ENCODE data around the gene FARP1. TPM values are rescaled to one million over a fixed set of nuclear protein-coding genes. Genes with fewer than 3 reads are reported as not detected.

The FARP1 gene
- polyA plus RNA-seq, 2 of the 4 experiments (the other 2 are of a cell fraction), result 9.4 to 13.0 TPM

DNA sequence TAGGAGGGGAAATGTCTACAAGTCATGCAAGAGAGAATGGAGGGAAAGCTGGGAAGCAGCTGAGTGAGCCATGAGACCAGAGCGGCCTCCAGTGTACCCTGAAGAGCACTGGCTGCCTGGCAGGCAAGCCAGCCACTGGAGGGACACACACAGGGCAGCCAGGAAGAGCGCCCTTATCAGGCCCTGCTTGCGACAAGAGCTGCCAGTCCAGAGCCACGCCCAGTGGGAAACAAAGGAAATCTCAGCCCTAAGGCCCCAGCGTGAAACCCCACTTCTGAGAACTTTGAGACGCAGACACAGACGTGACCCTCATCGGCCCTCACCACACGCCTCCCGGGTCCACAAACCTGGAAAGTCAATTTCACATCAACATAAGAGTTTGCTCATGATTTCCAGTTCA is 329.0 kb downstream of the FARP1 start:
- no peak for DNase-seq (ENCODE audit: low read depth in 1 of 2, low spot score in 1 of 2)
- CTCF ChIA-PET, result interaction anchor here (0.5 to 1.8 kb wide), 3 partner anchors 8 to 181 kb away, joined by 3 to 6 read pairs (median 3); no protein-coding TSS in a partner anchor
- POLR2A ChIA-PET, result no interaction called here

GRCh38 chr13:98473135-98473787 is 330.4 kb downstream of the FARP1 start:
- CTCF ChIA-PET, result interaction anchor here (1.8 kb wide), 1 partner anchor 28 kb away, joined by 6 read pairs; no protein-coding TSS in a partner anchor
- DNase-seq (ENCODE audit: low read depth in 1 of 2, low spot score in 1 of 2) (no peak), FAIRE-seq (no peak), ATAC-seq (no peak)
- POLR2A ChIA-PET, result no interaction called here
- Histone ChIP-seq H3K4me2 (no peak overlapping the region), H3K9me3 (no peaks in the 10 kb centered on the region), H3K27ac (no peak overlapping the region; a peak in 1 of 6 replicates), H3K4me1 (peaks cover 10% of the 10 kb centered on the region; the same call in 2 of the 3 replicates), H3K4me3 (no peak overlapping the region)
- 82% methylated on average over 5 of the region's 5 CpGs for WGBS (ENCODE audit: missing lambda C conversion rate)
- TF ChIP-seq, protein P1, sequence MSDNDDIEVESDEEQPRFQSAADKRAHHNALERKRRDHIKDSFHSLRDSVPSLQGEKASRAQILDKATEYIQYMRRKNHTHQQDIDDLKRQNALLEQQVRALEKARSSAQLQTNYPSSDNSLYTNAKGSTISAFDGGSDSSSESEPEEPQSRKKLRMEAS (IDR thresholded peaks at IDR 0.05), result no peak
- no peak for TF ChIP-seq EHF (CRISPR knock-in tag; IDR thresholded peaks at IDR 0.05)
- no peak for TF ChIP-seq HEYL (CRISPR knock-in tag; IDR thresholded peaks at IDR 0.05)
- TF ChIP-seq TP53 (CRISPR knock-in tag; IDR thresholded peaks at IDR 0.05), result no peak
- TF ChIP-seq GATA3 (IDR thresholded peaks at IDR 0.05; ENCODE audit: borderline replicate concordance), result no peak
- no peak for TF ChIP-seq RAD21 (conservative IDR thresholded peaks at IDR 0.05 in 1 of 2, IDR thresholded peaks at IDR 0.05 in 1 of 2)
- no peak for TF ChIP-seq POLR2AphosphoS2 (conservative IDR thresholded peaks at IDR 0.05; ENCODE audit: low read length)
- TF ChIP-seq MAFK (IDR thresholded peaks at IDR 0.05; ENCODE audit: partially characterized antibody), result no peak
- TF ChIP-seq, protein P2, sequence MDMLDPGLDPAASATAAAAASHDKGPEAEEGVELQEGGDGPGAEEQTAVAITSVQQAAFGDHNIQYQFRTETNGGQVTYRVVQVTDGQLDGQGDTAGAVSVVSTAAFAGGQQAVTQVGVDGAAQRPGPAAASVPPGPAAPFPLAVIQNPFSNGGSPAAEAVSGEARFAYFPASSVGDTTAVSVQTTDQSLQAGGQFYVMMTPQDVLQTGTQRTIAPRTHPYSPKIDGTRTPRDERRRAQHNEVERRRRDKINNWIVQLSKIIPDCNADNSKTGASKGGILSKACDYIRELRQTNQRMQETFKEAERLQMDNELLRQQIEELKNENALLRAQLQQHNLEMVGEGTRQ (IDR thresholded peaks at IDR 0.05), result no peak
- TF ChIP-seq, protein P3, sequence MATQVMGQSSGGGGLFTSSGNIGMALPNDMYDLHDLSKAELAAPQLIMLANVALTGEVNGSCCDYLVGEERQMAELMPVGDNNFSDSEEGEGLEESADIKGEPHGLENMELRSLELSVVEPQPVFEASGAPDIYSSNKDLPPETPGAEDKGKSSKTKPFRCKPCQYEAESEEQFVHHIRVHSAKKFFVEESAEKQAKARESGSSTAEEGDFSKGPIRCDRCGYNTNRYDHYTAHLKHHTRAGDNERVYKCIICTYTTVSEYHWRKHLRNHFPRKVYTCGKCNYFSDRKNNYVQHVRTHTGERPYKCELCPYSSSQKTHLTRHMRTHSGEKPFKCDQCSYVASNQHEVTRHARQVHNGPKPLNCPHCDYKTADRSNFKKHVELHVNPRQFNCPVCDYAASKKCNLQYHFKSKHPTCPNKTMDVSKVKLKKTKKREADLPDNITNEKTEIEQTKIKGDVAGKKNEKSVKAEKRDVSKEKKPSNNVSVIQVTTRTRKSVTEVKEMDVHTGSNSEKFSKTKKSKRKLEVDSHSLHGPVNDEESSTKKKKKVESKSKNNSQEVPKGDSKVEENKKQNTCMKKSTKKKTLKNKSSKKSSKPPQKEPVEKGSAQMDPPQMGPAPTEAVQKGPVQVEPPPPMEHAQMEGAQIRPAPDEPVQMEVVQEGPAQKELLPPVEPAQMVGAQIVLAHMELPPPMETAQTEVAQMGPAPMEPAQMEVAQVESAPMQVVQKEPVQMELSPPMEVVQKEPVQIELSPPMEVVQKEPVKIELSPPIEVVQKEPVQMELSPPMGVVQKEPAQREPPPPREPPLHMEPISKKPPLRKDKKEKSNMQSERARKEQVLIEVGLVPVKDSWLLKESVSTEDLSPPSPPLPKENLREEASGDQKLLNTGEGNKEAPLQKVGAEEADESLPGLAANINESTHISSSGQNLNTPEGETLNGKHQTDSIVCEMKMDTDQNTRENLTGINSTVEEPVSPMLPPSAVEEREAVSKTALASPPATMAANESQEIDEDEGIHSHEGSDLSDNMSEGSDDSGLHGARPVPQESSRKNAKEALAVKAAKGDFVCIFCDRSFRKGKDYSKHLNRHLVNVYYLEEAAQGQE (IDR thresholded peaks at IDR 0.05), result no peak
- TF ChIP-seq JUNB (IDR thresholded peaks at IDR 0.05), result no peak

More for the DNA sequence above, 329.0 kb downstream of the FARP1 start:
- Histone ChIP-seq H3K4me3 (no peak overlapping the region), H3K4me2 (no peak overlapping the region), H3K4me1 (peaks cover 8% of the 10 kb centered on the region; the same call in 2 of the 3 replicates), H3K9me3 (no peaks in the 10 kb centered on the region), H3K27ac (no peak overlapping the region)
- 50% methylated on average over 2 of the region's 10 CpGs for WGBS (ENCODE audit: missing lambda C conversion rate)
- TF ChIP-seq HOXB5 (CRISPR knock-in tag; IDR thresholded peaks at IDR 0.05), result no peak
- no peak for TF ChIP-seq RNF2 (IDR thresholded peaks at IDR 0.05; ENCODE audit: borderline replicate concordance, low read depth)
- TF ChIP-seq TFCP2L1 (CRISPR knock-in tag; IDR thresholded peaks at IDR 0.05), result no peak
- no peak for TF ChIP-seq ELK1 (IDR thresholded peaks at IDR 0.05; ENCODE audit: low read depth, low read length)
- TF ChIP-seq KDM5A (IDR thresholded peaks at IDR 0.05), result no peak
- no peak for TF ChIP-seq FOSB (CRISPR knock-in tag; IDR thresholded peaks at IDR 0.05)
- TF ChIP-seq, protein P3 (IDR thresholded peaks at IDR 0.05), result no peak
- TF ChIP-seq, protein P4, sequence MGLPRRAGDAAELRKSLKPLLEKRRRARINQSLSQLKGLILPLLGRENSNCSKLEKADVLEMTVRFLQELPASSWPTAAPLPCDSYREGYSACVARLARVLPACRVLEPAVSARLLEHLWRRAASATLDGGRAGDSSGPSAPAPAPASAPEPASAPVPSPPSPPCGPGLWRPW (IDR thresholded peaks at IDR 0.05), result no peak
- TF ChIP-seq RFX5 (IDR thresholded peaks at IDR 0.05), result no peak
- TF ChIP-seq BHLHE40 (IDR thresholded peaks at IDR 0.05; ENCODE audit: low read depth, low read length), result no peak
- TF ChIP-seq, protein P1 (IDR thresholded peaks at IDR 0.05), result no peak
- TF ChIP-seq CEBPB (IDR thresholded peaks at IDR 0.05), result no peak
- no peak for TF ChIP-seq EHF (CRISPR knock-in tag; IDR thresholded peaks at IDR 0.05)
- no peak for TF ChIP-seq SREBF2 (IDR thresholded peaks at IDR 0.05)
- TF ChIP-seq BCL3 (IDR thresholded peaks at IDR 0.05), result no peak
- TF ChIP-seq GATA3 (IDR thresholded peaks at IDR 0.05; ENCODE audit: borderline replicate concordance), result no peak
- no peak for TF ChIP-seq RARB (CRISPR knock-in tag; IDR thresholded peaks at IDR 0.05)
- FAIRE-seq (no peak), ATAC-seq (no peak)

Data from A549 (cell line).